HepG2 (cell line): ENCODE results near the gene ZNF839. TPM values are rescaled to one million over a fixed set of nuclear protein-coding genes. Genes with fewer than 3 reads are reported as not detected.

Experiments used
- ETV6 ChIP-seq: sonication (generic); formaldehyde crosslinking; conservative IDR thresholded peaks from 2 replicates; pipeline ENCODE4 v1.4.0; 2020; ENCODE audit warnings: missing genetic modification reagents
- FUBP1 ChIP-seq: sonication (generic); formaldehyde crosslinking; IDR thresholded peaks from 2 replicates; pipeline ENCODE4 v1.5.1; 2020; ENCODE audit warnings: missing genetic modification reagents, mild to moderate bottlenecking, borderline replicate concordance
- HMG20A ChIP-seq: IDR thresholded peaks from 2 replicates; pipeline ENCODE4 v1.6.1; 2016; ENCODE audit warnings: borderline replicate concordance
- IRF9 ChIP-seq: sonication (generic); formaldehyde crosslinking; IDR thresholded peaks from 2 replicates; pipeline ENCODE4 v1.8.0; 2022; ENCODE audit warnings: missing genetic modification reagents, mild to moderate bottlenecking, borderline replicate concordance
- RBFOX2 ChIP-seq: fragments of 200-400 bp; formaldehyde crosslinking; IDR thresholded peaks from 2 replicates; pipeline ENCODE4 v1.6.1; 2017; ENCODE audit warnings: low read depth, mild to moderate bottlenecking, low read length
- SP1 ChIP-seq, 2 experiments: fragments of 450-650 bp in 1 of 2; sonication (generic) in 1 of 2; formaldehyde crosslinking in 1 of 2; IDR thresholded peaks; 2 replicates each; pipeline versions ENCODE4 v1.4.0 to v1.6.1; 2016 to 2020; ENCODE audit warnings: missing genetic modification reagents in 1 of 2
- TBX3 ChIP-seq: fragments of 450-650 bp; IDR thresholded peaks from 2 replicates; pipeline ENCODE4 v1.6.1; 2017; ENCODE audit warnings: antibody characterized with exemption, mild to moderate bottlenecking, inconsistent platforms, borderline replicate concordance
- TCF7 ChIP-seq: sonication (generic); IDR thresholded peaks from 2 replicates; pipeline ENCODE4 v1.6.1; 2016; ENCODE audit warnings: antibody characterized with exemption, low read depth
- ZBTB7B ChIP-seq: sonication (generic); formaldehyde crosslinking; IDR thresholded peaks from 2 replicates; pipeline ENCODE4 v1.4.0; 2020; ENCODE audit warnings: missing genetic modification reagents
- ZIK1 ChIP-seq: sonication (generic); formaldehyde crosslinking; IDR thresholded peaks from 2 replicates; pipeline ENCODE4 v1.5.0; 2020; ENCODE audit warnings: mild to moderate bottlenecking, low read depth, missing genetic modification reagents, borderline replicate concordance
- ZNF124 ChIP-seq: sonication (generic); formaldehyde crosslinking; IDR thresholded peaks from 2 replicates; pipeline ENCODE4 v1.4.0; 2020; ENCODE audit warnings: missing genetic modification reagents
- ZNF263 ChIP-seq: sonication (generic); formaldehyde crosslinking; IDR thresholded peaks from 2 replicates; pipeline ENCODE4 v1.4.0; 2020; ENCODE audit warnings: missing genetic modification reagents
- ZNF33A ChIP-seq: sonication (generic); formaldehyde crosslinking; IDR thresholded peaks from 2 replicates; pipeline ENCODE4 v1.5.1; 2020; ENCODE audit warnings: missing genetic modification reagents, mild to moderate bottlenecking, moderate library complexity, borderline replicate concordance
- ZNF607 ChIP-seq: sonication (generic); formaldehyde crosslinking; IDR thresholded peaks from 2 replicates; pipeline ENCODE4 v1.5.1; 2020; ENCODE audit warnings: missing genetic modification reagents, mild to moderate bottlenecking, borderline replicate concordance
- polyA plus RNA-seq, 8 experiments: library from polyadenylated mRNA; depleted of rRNA in 3 of 8; stranded (reverse) in 7 of 8; unstranded in 1 of 8; fragments of >200 nt; fragmentation: Illumina TruSeq in 4 of 8; extraction: Trizol in 4 of 8; gene quantifications; 2 replicates each; pipeline versions ENCODE4 v1.2.1 to v1.2.3, GENCODE V29; 2011 to 2016; ENCODE audit warnings: low read depth in 4 of 8, missing spikeins in 1 of 8, mixed read lengths in 1 of 8; ENCODE audit not compliant: insufficient read depth in 1 of 8
- total RNA-seq, 5 experiments: library from RNA; depleted of rRNA; stranded (reverse); fragments of >200 nt; fragmentation: Illumina TruSeq; extraction: Trizol; gene quantifications; 2 replicates each; pipeline ENCODE4 v1.2.3, GENCODE V29; 2016; ENCODE audit warnings: low read depth in 1 of 5
- TF ChIP-seq, protein P1 (sequence below): sonication (generic); formaldehyde crosslinking; IDR thresholded peaks from 2 replicates; pipeline ENCODE4 v1.5.0; 2020; ENCODE audit warnings: mild to moderate bottlenecking, low read depth, missing genetic modification reagents, borderline replicate concordance
- TF ChIP-seq, protein P2 (sequence below): sonication (generic); formaldehyde crosslinking; IDR thresholded peaks from 2 replicates; pipeline ENCODE4 v1.9.0; 2022; ENCODE audit warnings: missing genetic modification reagents, mild to moderate bottlenecking, borderline replicate concordance
- TF ChIP-seq, protein P3 (sequence below), 2 experiments: sonication (generic) in 1 of 2; formaldehyde crosslinking in 1 of 2; IDR thresholded peaks; 2 replicates each; pipeline versions ENCODE4 v1.4.0 to v1.6.1; 2016 to 2020; ENCODE audit warnings: borderline replicate concordance in 1 of 2, low read depth in 1 of 2, mild to moderate bottlenecking in 1 of 2, missing genetic modification reagents in 1 of 2

ZNF839 gene
- total and polyA plus RNA-seq, 2 of the 13 experiments (the other 11 are each of a cell fraction or from before 2014, with no cell fraction given), result 11.1 to 12.8 TPM

- TF ChIP-seq RBFOX2, result peak; percentile 55; the same call in 1 of the 2 replicates
- TF ChIP-seq ZNF607, result peak; percentile 93
- peak; percentile 66; the same call in 1 of the 2 replicates for TF ChIP-seq ZNF33A
- TF ChIP-seq IRF9 (CRISPR knock-in tag), result peak; percentile 62; the same call in 1 of the 2 replicates
- TF ChIP-seq, protein P1, sequence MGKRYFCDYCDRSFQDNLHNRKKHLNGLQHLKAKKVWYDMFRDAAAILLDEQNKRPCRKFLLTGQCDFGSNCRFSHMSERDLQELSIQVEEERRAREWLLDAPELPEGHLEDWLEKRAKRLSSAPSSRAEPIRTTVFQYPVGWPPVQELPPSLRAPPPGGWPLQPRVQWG, result no peak
- TF ChIP-seq ZNF263 (CRISPR knock-in tag), result peak; percentile 88
- TF ChIP-seq FUBP1, result no peak
- TF ChIP-seq ZNF124 (CRISPR knock-in tag), result peak; percentile 89
- 0 out of 2 replicates have a peak, but pooled peaks have one; percentile 35 for TF ChIP-seq ETV6 (CRISPR knock-in tag)
- no peak for TF ChIP-seq ZIK1 (CRISPR knock-in tag)
- TF ChIP-seq HMG20A (CRISPR knock-in tag), result no peak
- no peak for TF ChIP-seq TBX3
- TF ChIP-seq, protein P2, sequence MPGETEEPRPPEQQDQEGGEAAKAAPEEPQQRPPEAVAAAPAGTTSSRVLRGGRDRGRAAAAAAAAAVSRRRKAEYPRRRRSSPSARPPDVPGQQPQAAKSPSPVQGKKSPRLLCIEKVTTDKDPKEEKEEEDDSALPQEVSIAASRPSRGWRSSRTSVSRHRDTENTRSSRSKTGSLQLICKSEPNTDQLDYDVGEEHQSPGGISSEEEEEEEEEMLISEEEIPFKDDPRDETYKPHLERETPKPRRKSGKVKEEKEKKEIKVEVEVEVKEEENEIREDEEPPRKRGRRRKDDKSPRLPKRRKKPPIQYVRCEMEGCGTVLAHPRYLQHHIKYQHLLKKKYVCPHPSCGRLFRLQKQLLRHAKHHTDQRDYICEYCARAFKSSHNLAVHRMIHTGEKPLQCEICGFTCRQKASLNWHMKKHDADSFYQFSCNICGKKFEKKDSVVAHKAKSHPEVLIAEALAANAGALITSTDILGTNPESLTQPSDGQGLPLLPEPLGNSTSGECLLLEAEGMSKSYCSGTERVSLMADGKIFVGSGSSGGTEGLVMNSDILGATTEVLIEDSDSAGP (CRISPR knock-in tag), result peak; percentile 71; the same call in 1 of the 2 replicates
- TF ChIP-seq TCF7, result no peak
- peak; percentile 58 for TF ChIP-seq ZBTB7B
- TF ChIP-seq, protein P3, sequence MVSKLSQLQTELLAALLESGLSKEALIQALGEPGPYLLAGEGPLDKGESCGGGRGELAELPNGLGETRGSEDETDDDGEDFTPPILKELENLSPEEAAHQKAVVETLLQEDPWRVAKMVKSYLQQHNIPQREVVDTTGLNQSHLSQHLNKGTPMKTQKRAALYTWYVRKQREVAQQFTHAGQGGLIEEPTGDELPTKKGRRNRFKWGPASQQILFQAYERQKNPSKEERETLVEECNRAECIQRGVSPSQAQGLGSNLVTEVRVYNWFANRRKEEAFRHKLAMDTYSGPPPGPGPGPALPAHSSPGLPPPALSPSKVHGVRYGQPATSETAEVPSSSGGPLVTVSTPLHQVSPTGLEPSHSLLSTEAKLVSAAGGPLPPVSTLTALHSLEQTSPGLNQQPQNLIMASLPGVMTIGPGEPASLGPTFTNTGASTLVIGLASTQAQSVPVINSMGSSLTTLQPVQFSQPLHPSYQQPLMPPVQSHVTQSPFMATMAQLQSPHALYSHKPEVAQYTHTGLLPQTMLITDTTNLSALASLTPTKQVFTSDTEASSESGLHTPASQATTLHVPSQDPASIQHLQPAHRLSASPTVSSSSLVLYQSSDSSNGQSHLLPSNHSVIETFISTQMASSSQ (IDR thresholded peaks at IDR 0.05; ENCODE audit: low read depth), result 0 out of 2 replicates have a peak, but pooled peaks have one; percentile 29
- TF ChIP-seq, protein P3 (CRISPR knock-in tag; IDR thresholded peaks at IDR 0.05; ENCODE audit: borderline replicate concordance), result 0 out of 2 replicates have a peak, but pooled peaks have one; percentile 13
- TF ChIP-seq SP1 (IDR thresholded peaks at IDR 0.05), result no peak
- no peak for TF ChIP-seq SP1 (CRISPR knock-in tag; IDR thresholded peaks at IDR 0.05)
Observed at GRCh38 chr14:102316743-102317563, 2.6 kb upstream of the ZNF839 start (continued).
